ENCODE measurements around the gene SRPRA.

The SRPRA gene

GRCh38 chr11:126217491-126217890, 51.2 kb downstream of the SRPRA start:
- no peak for FAIRE-seq
- no peak for TF ChIP-seq CTCF (IDR thresholded peaks at IDR 0.05; ENCODE audit: insufficient read depth, missing control alignments)
- no peak for DNase-seq (ENCODE audit: insufficient read length, low spot score)

- DNase-seq (ENCODE audit: insufficient read length, low spot score) (no peak), FAIRE-seq (no peak)
- no peak for TF ChIP-seq CTCF (IDR thresholded peaks at IDR 0.05; ENCODE audit: insufficient read depth, missing control alignments)
Measured at GRCh38 chr11:126216526-126217305, 52.0 kb downstream of the SRPRA start.

- no peak for TF ChIP-seq CTCF (IDR thresholded peaks at IDR 0.05; ENCODE audit: insufficient read depth, missing control alignments)
- no peak for DNase-seq (ENCODE audit: insufficient read length, low spot score)
- no peak for FAIRE-seq
Measured at GRCh38 chr11:126214841-126215240, 53.9 kb downstream of the SRPRA start.

GRCh38 chr11:126214441-126214840, 54.3 kb downstream of the SRPRA start:
- TF ChIP-seq CTCF (IDR thresholded peaks at IDR 0.05; ENCODE audit: insufficient read depth, missing control alignments), result no peak
- no peak for DNase-seq (ENCODE audit: insufficient read length, low spot score)
- no peak for FAIRE-seq
